ENCODE results near the gene C2. TPM values are rescaled to one million over a fixed set of nuclear protein-coding genes. Genes with fewer than 3 reads are reported as not detected.
A peak's percentile ranks its signal among the peaks of the same experiment; 100 is the strongest.

C2 gene
- total RNA-seq, 1 experiment from 2014 or later: 1.3 TPM

- POLR2A ChIA-PET: no interaction called here
- ATAC-seq (no peak), DNase-seq (ENCODE audit: low spot score) (no peak)
- Mint-ChIP-seq H3K27ac (no peak overlapping the region), H3K4me1 (no peaks in the 10 kb centered on the region), H3K4me3 (no peak overlapping the region), H3K36me3 (peaks cover 76% of the 10 kb centered on the region), H3K27me3 (ENCODE audit: low read depth) (no peaks in the 10 kb centered on the region), H3K9me3 (no peaks in the 10 kb centered on the region)
- CTCF ChIA-PET: no interaction called here
- TF ChIP-seq PRDM15 (CRISPR knock-in tag; IDR thresholded peaks at IDR 0.05) (peak; percentile 4; the same call in 1 of the 2 replicates), ZBTB43 (CRISPR knock-in tag; IDR thresholded peaks at IDR 0.05) (no peak)
Observed at GRCh38 chr6:31884528-31885035, 42.9 kb upstream of the C2 start.

GRCh38 chr6:31886541-31886991, 41.0 kb upstream of the C2 start:
- DNase-seq (ENCODE audit: low spot score): no peak
- TF ChIP-seq ATF1 (CRISPR knock-in tag; IDR thresholded peaks at IDR 0.05) (no peak), NR3C1 (CRISPR knock-in tag; conservative IDR thresholded peaks at IDR 0.05; ENCODE audit: low read depth) (no peak)

GRCh38 chr6:31887173-31888007, 40.1 kb upstream of the C2 start:
- ChIA-PET POLR2A (interaction anchor here (0.6 to 1.0 kb wide), 2 partner anchors 23 to 65 kb away, joined by 3 read pairs; no protein-coding TSS in a partner anchor), CTCF (interaction anchor here (0.6 to 1.8 kb wide), 8 partner anchors 8 to 193 kb away, joined by 3 to 7 read pairs (median 4); partner anchors contain the start of genes EHMT2, LSM2, NEU1 and SLC44A4)
- Mint-ChIP-seq H3K4me1 (no peaks in the 10 kb centered on the region), H3K4me3 (no peak overlapping the region), H3K27ac (no peak overlapping the region), H3K36me3 (peaks cover 77% of the 10 kb centered on the region), H3K9me3 (no peaks in the 10 kb centered on the region), H3K27me3 (ENCODE audit: low read depth) (no peaks in the 10 kb centered on the region)
- ATAC-seq (no peak), DNase-seq (ENCODE audit: low spot score) (no peak)
- TF ChIP-seq IRF1 (CRISPR knock-in tag; IDR thresholded peaks at IDR 0.05) (no peak), ELF4 (CRISPR knock-in tag; IDR thresholded peaks at IDR 0.05; ENCODE audit: low read depth) (no peak), ATF6 (CRISPR knock-in tag; IDR thresholded peaks at IDR 0.05) (no peak), AFF4 (CRISPR knock-in tag; IDR thresholded peaks at IDR 0.05; ENCODE audit: borderline replicate concordance) (no peak), FOXJ3 (CRISPR knock-in tag; IDR thresholded peaks at IDR 0.05; ENCODE audit: borderline replicate concordance) (no peak), FOXK1 (CRISPR knock-in tag; IDR thresholded peaks at IDR 0.05) (no peak), ZMAT4 (CRISPR knock-in tag; IDR thresholded peaks at IDR 0.05) (no peak), ZNF281 (CRISPR knock-in tag; IDR thresholded peaks at IDR 0.05) (no peak), EMX1 (CRISPR knock-in tag; IDR thresholded peaks at IDR 0.05) (no peak), GTF2I (CRISPR knock-in tag; conservative IDR thresholded peaks at IDR 0.05) (no peak)

More at GRCh38 chr6:31886541-31886991, 41.0 kb upstream of the C2 start:
- no peak overlapping the region for H3K27ac Mint-ChIP-seq
- no peaks in the 10 kb centered on the region for H3K9me3 Mint-ChIP-seq
- ChIA-PET POLR2A (no interaction called here), CTCF (interaction anchor here (1.4 kb wide), 1 partner anchor 12 kb away, joined by 4 read pairs; the partner anchor contains the start of gene EHMT2)
- no peak overlapping the region for H3K4me3 Mint-ChIP-seq
- H3K36me3 Mint-ChIP-seq: peaks cover 75% of the 10 kb centered on the region
- ATAC-seq: no peak
- H3K27me3 Mint-ChIP-seq (ENCODE audit: low read depth): no peaks in the 10 kb centered on the region
- no peaks in the 10 kb centered on the region for H3K4me1 Mint-ChIP-seq
